ENCODE data around the gene ZNF536. TPM values are rescaled to one million over a fixed set of nuclear protein-coding genes. Genes with fewer than 3 reads are reported as not detected.

The ZNF536 gene
- total RNA-seq, 4 donors from 2014 or later, result 0.44 to 7.4 (median 0.88) TPM

- no peak for TF ChIP-seq CTCF (IDR thresholded peaks at IDR 0.05)
- no peak for TF ChIP-seq POLR2A (IDR thresholded peaks at IDR 0.05)
- DNase-seq, result no peak
- H3K9me3 ChIP-seq, result no peaks in the 10 kb centered on the region
- intact Hi-C loops (cut with DNase I), result no loop called here
- H3K27ac ChIP-seq, result no peak overlapping the region
- H3K27me3 ChIP-seq, result no peaks in the 10 kb centered on the region
- H3K4me1 ChIP-seq, result no peaks in the 10 kb centered on the region
- H3K36me3 ChIP-seq, result no peaks in the 10 kb centered on the region
- H3K4me3 ChIP-seq, result no peak overlapping the region
- 100% methylated on average over 1 to 5 of the region's 5 CpGs for WGBS, 2 donors
Measured at GRCh38 chr19:30388819-30389218, 16.6 kb downstream of the ZNF536 start.

DNA sequence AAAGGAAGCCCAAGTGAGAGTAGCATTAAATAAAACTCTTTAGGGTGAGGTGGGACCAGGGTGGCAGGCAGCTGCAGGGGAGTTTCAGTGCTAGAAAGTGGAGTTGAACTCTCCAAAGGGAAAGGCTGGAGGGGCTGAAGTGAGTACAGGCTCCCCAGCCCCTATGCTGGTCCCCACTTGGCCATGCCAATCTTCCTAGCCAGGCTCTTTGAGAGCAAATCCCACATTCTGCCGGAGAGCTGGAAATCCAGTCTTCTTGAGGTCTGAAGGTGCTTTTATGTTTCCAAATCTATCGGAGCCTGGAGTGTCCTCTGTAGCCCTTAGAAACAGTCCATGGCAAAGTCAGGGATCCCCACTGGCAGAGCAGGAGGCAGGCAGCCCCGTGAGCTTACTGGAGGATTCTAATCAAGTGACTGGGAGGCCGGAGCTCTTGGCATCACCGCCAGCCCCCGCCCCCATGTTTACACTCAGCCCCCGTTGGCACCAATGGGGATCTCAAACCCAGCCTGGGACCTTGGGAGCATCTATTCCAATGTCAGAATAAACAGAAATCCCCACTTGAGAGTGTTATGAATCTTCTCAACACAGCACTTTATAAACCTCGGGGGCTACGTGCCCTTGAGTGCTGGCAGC is 18.3 kb downstream of the ZNF536 start:
- intact Hi-C loops (cut with DNase I), result no loop called here
- Histone ChIP-seq H3K4me1 (no peaks in the 10 kb centered on the region), H3K27me3 (no peaks in the 10 kb centered on the region), H3K4me3 (no peak overlapping the region), H3K27ac (no peak overlapping the region), H3K36me3 (no peaks in the 10 kb centered on the region), H3K9me3 (no peaks in the 10 kb centered on the region)
- TF ChIP-seq CTCF (IDR thresholded peaks at IDR 0.05) (no peak), POLR2A (IDR thresholded peaks at IDR 0.05) (no peak)
- 60 to 70% methylated on average over 1 to 2 of the region's 9 CpGs for WGBS, 2 donors
- no peak for DNase-seq

DNA sequence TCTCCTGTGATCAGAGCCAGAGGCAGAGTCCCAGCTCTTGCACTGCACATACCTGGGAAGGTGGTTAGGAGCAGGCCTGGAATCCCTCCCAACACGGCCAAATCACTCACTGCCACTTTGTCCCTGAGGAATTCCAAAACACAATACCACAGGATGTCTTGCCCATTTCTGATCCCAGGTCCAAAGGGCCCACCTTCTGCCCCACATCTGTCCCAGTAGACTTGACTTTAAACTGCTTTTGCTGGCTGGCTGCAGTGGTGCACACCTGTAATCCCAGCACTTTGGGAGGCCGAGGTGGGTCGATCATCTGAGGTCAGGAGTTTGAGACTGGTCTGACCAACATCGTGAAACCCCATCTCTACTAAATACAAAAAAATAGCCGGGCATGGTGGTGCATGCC is 18.9 kb downstream of the ZNF536 start:
- H3K4me1 ChIP-seq, result no peaks in the 10 kb centered on the region
- no peak for DNase-seq
- H3K27me3 ChIP-seq, result no peaks in the 10 kb centered on the region
- TF ChIP-seq POLR2A (IDR thresholded peaks at IDR 0.05), result no peak
- TF ChIP-seq CTCF (IDR thresholded peaks at IDR 0.05), result no peak
- no peak overlapping the region for H3K4me3 ChIP-seq
- no peak overlapping the region for H3K27ac ChIP-seq
- no peaks in the 10 kb centered on the region for H3K9me3 ChIP-seq
- intact Hi-C loops (cut with DNase I), result no loop called here
- H3K36me3 ChIP-seq, result no peaks in the 10 kb centered on the region
- 80 to 90% methylated on average over 2 to 5 of the region's 5 CpGs for WGBS, 2 donors

GRCh38 chr19:30391554-30392551 is 19.7 kb downstream of the ZNF536 start:
- TF ChIP-seq POLR2A (IDR thresholded peaks at IDR 0.05), result no peak
- TF ChIP-seq CTCF (IDR thresholded peaks at IDR 0.05), result no peak
- no peaks in the 10 kb centered on the region for H3K36me3 ChIP-seq
- no peaks in the 10 kb centered on the region for H3K9me3 ChIP-seq
- H3K27ac ChIP-seq, result no peak overlapping the region
- no peaks in the 10 kb centered on the region for H3K27me3 ChIP-seq
- intact Hi-C loops (cut with DNase I), result no loop called here
- no peak for DNase-seq
- H3K4me1 ChIP-seq, result no peaks in the 10 kb centered on the region
- H3K4me3 ChIP-seq, result no peak overlapping the region
- 59 to 67% methylated on average over 15 to 17 of the region's 19 CpGs for WGBS, 2 donors

DNA sequence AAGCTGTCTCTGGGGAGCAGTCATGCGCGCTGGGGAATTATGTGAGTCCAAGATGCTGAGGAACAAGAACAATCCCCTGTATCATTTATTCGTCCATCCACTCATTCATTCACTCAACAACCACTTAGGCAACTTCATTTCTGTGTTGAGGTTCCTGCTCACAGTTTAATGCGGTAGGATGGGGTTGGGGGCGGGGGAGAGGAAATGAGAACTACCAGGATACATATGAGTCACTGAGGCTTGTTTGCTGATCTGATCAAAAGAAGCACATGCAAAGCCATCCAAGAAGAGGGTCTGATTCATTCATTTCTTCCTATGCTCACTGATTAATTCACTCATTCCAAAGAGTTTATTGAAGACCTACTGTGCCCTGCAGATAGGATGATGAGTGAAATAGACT is 20.9 kb downstream of the ZNF536 start:
- DNase-seq, result no peak
- Histone ChIP-seq H3K27ac (no peak overlapping the region), H3K9me3 (no peaks in the 10 kb centered on the region), H3K36me3 (no peaks in the 10 kb centered on the region), H3K4me1 (no peaks in the 10 kb centered on the region), H3K4me3 (no peak overlapping the region), H3K27me3 (no peaks in the 10 kb centered on the region)
- intact Hi-C loops (cut with DNase I), result no loop called here
- 63 to 66% methylated on average over 3 to 5 of the region's 5 CpGs for WGBS, 2 donors
- no peak for TF ChIP-seq CTCF (IDR thresholded peaks at IDR 0.05)
- TF ChIP-seq POLR2A (IDR thresholded peaks at IDR 0.05), result no peak

All from esophagus squamous epithelium (tissue), 5 donors.